NCI-H2196 treated with DMSO at 0.1 percent for 48 hours (cell line): Measurements from ENCODE around the gene DYRK4.

Experiments used
- DNase-seq: peaks from one replicate; lab custom pipeline; 2025; ENCODE audit not compliant: unreplicated experiment; lab: John Stamatoyannopoulos, UW

DYRK4 gene

GRCh38 chr12:4615667-4616066, 53.7 kb downstream of the DYRK4 start:
- DNase-seq = no peak

DNA sequence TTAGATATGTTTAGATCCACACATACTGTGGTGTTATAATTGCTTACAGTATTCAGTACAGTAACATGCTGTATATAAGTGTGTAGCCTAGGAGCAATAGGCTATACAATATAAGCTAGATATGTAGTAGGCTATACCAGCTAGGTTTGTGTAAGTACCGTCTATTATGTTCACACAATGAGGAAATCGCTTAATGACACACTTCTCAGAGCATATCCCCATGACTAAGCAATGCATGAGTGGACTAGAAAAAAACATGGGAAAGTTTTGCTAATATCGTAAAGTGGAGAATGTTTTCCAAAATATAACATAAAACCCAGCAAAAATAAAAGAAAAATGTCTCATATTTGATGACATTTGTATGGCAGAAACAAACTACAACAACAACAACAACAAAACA, 59.5 kb downstream of the DYRK4 start:
- DNase-seq = no peak

- no peak for DNase-seq
Measured at GRCh38 chr12:4626543-4626942, 64.5 kb downstream of the DYRK4 start.

- DNase-seq = no peak
Measured at GRCh38 chr12:4628406-4628805, 66.4 kb downstream of the DYRK4 start.

GRCh38 chr12:4630262-4630661, 68.3 kb downstream of the DYRK4 start:
- DNase-seq = no peak

DNA sequence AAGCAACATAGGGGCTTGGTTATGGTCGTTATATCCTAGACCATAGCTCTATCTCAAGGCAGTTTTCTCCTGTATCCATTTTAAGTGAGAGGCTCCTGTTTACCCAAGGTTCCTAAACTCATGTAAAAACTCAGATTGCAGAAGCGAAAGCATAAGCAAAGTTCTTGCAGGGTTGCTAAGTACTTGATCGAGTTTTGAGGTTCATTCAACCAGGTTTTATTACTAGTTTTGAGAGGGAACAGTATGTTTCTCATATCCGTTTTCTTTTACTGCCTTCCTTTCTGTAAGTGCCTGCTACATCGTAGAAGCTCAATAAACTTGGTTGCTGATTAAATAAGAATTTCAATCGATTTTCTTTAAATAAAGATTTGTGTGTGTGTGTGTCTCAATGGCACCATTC, 81.7 kb downstream of the DYRK4 start:
- DNase-seq = no peak

DNA sequence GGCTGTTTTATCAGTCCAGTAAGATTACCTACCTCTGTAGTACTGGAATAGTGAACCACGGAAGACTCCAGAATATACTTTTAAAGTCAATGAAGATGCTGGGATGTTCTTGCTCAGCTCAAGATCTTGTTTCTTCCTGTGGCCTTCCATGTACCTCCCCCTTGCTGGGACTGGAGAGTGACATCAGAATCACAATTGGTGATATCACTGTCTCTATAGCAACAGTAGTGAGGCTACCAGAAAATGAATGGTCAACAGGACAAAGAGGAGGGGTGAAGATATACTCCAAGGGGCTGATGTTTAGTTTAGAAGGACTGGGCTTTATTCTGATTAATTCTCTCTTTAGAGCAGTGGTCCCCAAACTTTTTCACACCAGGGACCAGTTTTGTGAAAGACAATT, 83.0 kb downstream of the DYRK4 start:
- no peak for DNase-seq

- DNase-seq = no peak
Measured at GRCh38 chr12:4648104-4648500, 86.1 kb downstream of the DYRK4 start.

DNA sequence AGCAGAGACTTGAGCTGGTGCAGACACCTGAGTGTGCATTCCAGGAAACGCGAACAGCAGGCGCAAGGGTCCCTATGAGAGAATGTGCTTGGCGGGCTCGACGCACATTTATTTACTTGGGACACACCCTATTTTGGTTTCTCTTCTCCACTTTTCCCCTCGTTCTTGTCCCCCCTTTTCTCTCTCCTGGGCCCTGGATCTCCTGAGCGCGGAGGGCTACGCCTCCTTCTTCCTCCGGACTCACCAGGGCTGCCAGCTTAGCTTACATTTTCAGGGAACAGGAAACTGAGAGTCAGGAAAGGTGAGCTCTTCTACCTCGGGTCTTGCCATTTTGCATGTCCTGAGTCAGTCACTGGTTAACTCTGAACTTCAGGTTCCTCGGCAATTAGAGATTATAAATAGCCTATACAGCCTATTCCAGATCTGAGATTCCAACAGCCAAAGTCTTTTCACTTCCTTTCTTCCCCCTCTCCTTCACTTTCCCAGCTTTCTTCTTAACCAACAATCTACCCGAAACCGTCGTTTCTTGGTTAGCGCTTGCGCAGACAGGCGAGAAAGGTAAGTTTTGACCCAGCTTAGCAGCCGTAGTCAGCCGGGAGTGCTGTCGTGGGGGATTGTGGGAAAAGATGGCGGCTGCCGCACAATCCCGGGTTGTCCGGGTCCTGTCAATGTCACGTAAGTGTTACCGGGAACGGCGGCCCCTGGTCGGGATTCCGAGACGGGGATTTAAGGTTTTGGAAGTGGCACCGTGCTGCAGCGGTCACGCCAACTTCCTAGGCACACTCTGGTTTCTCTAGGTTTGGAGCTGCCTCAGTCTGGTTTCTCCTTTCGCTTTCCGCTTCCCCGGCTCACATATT, 86.7 kb downstream of the DYRK4 start, which contains the start of the genes AKAP3 and NDUFA9:
Gene AKAP3 (minus strand): TSS at position 551 of the 857 bp plus-strand sequence. CDS start 10,855 bp downstream, outside the sequence.
Gene NDUFA9 (plus strand): TSS at position 614 of the 857 bp plus-strand sequence. CDS start 13 bp downstream, at position 627.
- DNase-seq = peak; percentile 23

GRCh38 chr12:4649358-4649661, 87.3 kb downstream of the DYRK4 start:
- no peak for DNase-seq

DNA sequence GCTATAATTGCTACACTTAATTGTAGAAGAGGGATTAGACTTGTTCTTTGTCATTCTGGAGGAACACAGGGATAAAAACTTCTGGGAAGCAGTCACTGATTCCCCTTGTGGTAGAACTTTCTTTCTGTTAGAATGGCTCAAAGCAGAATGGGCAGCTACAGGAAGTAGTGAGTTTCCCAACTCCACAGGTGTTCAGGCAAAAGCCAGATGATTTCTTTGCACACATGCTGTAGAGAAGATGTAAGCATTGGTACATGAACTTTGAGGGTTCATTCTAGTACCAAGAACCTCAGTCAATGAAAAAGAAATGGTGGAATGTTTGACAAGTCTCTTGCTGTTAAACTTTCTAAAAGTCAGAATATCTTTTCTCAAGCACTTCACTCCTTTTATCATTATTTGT, 91.2 kb downstream of the DYRK4 start:
- DNase-seq = no peak

GRCh38 chr12:4653691-4654090, 91.7 kb downstream of the DYRK4 start:
- DNase-seq = no peak
